Measurements from ENCODE around the gene LAMTOR1.

DNA sequence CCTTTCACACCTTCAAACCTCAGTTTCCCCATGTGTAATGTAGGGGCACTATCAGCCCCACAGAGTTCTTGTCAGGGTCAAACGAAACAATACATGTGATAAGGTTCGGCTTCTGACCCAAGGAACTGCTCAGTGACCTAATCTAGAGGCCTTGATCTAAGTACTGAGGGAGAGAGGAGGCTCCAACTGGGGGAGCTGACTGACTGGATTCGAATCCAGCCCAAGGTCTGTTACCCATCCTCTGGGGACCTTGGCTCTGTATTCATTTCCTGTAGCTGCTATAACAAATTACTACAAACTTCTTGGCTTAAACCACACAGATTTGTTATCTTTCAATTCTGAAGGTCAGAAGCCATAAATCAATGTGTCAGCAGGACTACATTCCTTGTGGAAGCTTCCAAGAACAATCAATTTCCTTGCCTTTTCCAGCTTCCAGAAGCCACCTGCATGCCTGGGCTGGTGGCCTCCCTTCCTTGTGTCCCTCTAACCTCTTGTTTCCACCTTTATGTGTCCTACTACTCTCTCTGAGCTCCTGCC is 20.1 kb upstream of the LAMTOR1 start:
- TF ChIP-seq GATA2 (IDR thresholded peaks at IDR 0.05; ENCODE audit: low read depth, low read length) (no peak), GATA3 (IDR thresholded peaks at IDR 0.05; ENCODE audit: low read depth, low read length) (no peak)

All from SH-SY5Y (cell line).